H1 (cell line): Measurements from ENCODE around the gene PELI2. TPM values are rescaled to one million over a fixed set of nuclear protein-coding genes. Genes with fewer than 3 reads are reported as not detected.

Experiments used
- CTCF ChIA-PET: fragments of 300-600 bp; sonication (Branson Sonifier 250); formaldehyde crosslinking; loops from one replicate; lab custom pipeline; 2021; ENCODE audit not compliant: partially characterized antibody; lab: Charles Lee
- POLR2A ChIA-PET: fragments of 300-600 bp; sonication (Branson Sonifier 250); formaldehyde crosslinking; loops from one replicate; lab custom pipeline; 2021; ENCODE audit warnings: inconsistent platforms; ENCODE audit not compliant: partially characterized antibody; lab: Charles Lee
- DNase-seq, 2 experiments: peaks; one replicate each; pipeline versions ENCODE4 v3.0.0 to v3.0.0-alpha.2; 2010 to 2022; ENCODE audit warnings: low spot score in 2 of 2, low read depth in 1 of 2, mixed read lengths in 1 of 2
- FAIRE-seq: peaks from 2 replicates; lab custom pipeline; 2011; peaks lifted over from hg19 to GRCh38; lab: Jason Lieb, UNC
- H2AFZ ChIP-seq: 2 replicates; pipeline ENCODE4 v1.8.1; 2012; ENCODE audit warnings: low read length, inconsistent platforms
- H2AK5ac ChIP-seq: 2 replicates; pipeline ENCODE4 v1.6.1; 2013; ENCODE audit warnings: low read depth, low read length
- H2BK120ac ChIP-seq: replicated peaks from 2 replicates; pipeline ENCODE3; 2013; ENCODE audit warnings: low read depth, low read length, inconsistent platforms
- H2BK12ac ChIP-seq: 2 replicates; pipeline ENCODE4 v1.6.1; 2013; ENCODE audit warnings: low read depth, low read length
- H2BK15ac ChIP-seq: 2 replicates; pipeline ENCODE4 v1.6.1; 2013; ENCODE audit warnings: low read length
- H2BK20ac ChIP-seq: 2 replicates; pipeline ENCODE4 v1.6.1; 2013; ENCODE audit warnings: low read length
- H2BK5ac ChIP-seq: 2 replicates; pipeline ENCODE4 v1.6.1; 2013; ENCODE audit warnings: low read depth, low read length
- H3K14ac ChIP-seq: 2 replicates; pipeline ENCODE4 v1.6.1; 2013; ENCODE audit warnings: inconsistent platforms; ENCODE audit not compliant: insufficient read length
- H3K18ac ChIP-seq: 2 replicates; pipeline ENCODE4 v1.6.1; 2013; ENCODE audit warnings: low read length; ENCODE audit errors: extremely low read depth
- H3K23ac ChIP-seq: 2 replicates; pipeline ENCODE4 v1.6.1; 2013; ENCODE audit warnings: inconsistent platforms; ENCODE audit not compliant: insufficient read length
- H3K23me2 ChIP-seq: 2 replicates; pipeline ENCODE4 v1.6.1; 2013; ENCODE audit warnings: low read depth, low read length
- H3K27ac ChIP-seq: 2 replicates; pipeline ENCODE4 v1.6.1; 2011; ENCODE audit warnings: low read depth, low read length, inconsistent platforms
- H3K27me3 ChIP-seq, 4 experiments: replicated peaks in 1 of 4; 1 replicate in 1 of 4; 2 replicates in 3 of 4; pipeline versions ENCODE4 v1.6.1 to v1.8.1; 2011 to 2013; ENCODE audit warnings: low read length in 3 of 4, mild to moderate bottlenecking in 3 of 4, inconsistent platforms in 2 of 4, mixed read lengths in 2 of 4, moderate library complexity in 1 of 4; ENCODE audit not compliant: control insufficient read depth in 3 of 4, insufficient read depth in 3 of 4; ENCODE audit errors: extremely low read depth in 1 of 4
- H3K36me3 ChIP-seq, 4 experiments: 2 replicates each; pipeline versions ENCODE4 v1.6.1 to v1.8.1; 2011 to 2013; ENCODE audit warnings: mild to moderate bottlenecking in 4 of 4, low read length in 3 of 4, moderate library complexity in 2 of 4, control low read depth in 1 of 4, inconsistent platforms in 1 of 4; ENCODE audit not compliant: insufficient read depth in 4 of 4, control insufficient read depth in 2 of 4
- H3K4ac ChIP-seq: replicated peaks from 2 replicates; pipeline ENCODE3; 2013; ENCODE audit warnings: low read length, low read depth, mixed read lengths, inconsistent platforms; ENCODE audit not compliant: insufficient read length
- H3K4me1 ChIP-seq, 4 experiments: replicated peaks in 1 of 4; 1 replicate in 1 of 4; 2 replicates in 3 of 4; pipeline versions ENCODE4 v1.6.1 to v1.8.1; 2011 to 2013; ENCODE audit warnings: low read length in 3 of 4, inconsistent platforms in 2 of 4, mixed read lengths in 1 of 4; ENCODE audit not compliant: insufficient read depth in 4 of 4, control insufficient read depth in 3 of 4
- H3K4me2 ChIP-seq, 2 experiments: 2 replicates each; pipeline versions ENCODE4 v1.6.1 to v1.8.1; 2011 to 2013; ENCODE audit warnings: low read depth in 2 of 2, low read length in 2 of 2, control low read depth in 1 of 2, inconsistent platforms in 1 of 2, mild to moderate bottlenecking in 1 of 2; ENCODE audit not compliant: insufficient read depth in 1 of 2
- H3K4me3 ChIP-seq, 4 experiments: fragments of 200-600, 300-600 bp in 1 of 4; sonication (generic), shearing (Covaris generic), sonication (Bioruptor Twin) in 1 of 4; 2 replicates each; pipeline versions ENCODE4 v1.5.1 to v1.8.1; 2011 to 2016; ENCODE audit warnings: low read length in 4 of 4, low read depth in 3 of 4, control low read depth in 2 of 4, inconsistent platforms in 2 of 4, mild to moderate bottlenecking in 2 of 4, mixed read lengths in 1 of 4, moderate library complexity in 1 of 4; ENCODE audit not compliant: insufficient read depth in 2 of 4; ENCODE audit errors: extremely low read depth in 1 of 4
- H3K56ac ChIP-seq: replicated peaks from 2 replicates; pipeline ENCODE3; 2013; ENCODE audit warnings: low read depth, mild to moderate bottlenecking, mixed read lengths, low read length, inconsistent platforms; ENCODE audit not compliant: insufficient read length
- H3K79me1 ChIP-seq: 2 replicates; pipeline ENCODE4 v1.6.1; 2013; ENCODE audit warnings: low read depth, low read length, control low read depth
- H3K79me2 ChIP-seq, 2 experiments: 2 replicates each; pipeline versions ENCODE4 v1.6.1 to v1.8.1; 2012 to 2013; ENCODE audit warnings: low read length in 2 of 2, mild to moderate bottlenecking in 2 of 2, inconsistent platforms in 1 of 2; ENCODE audit not compliant: insufficient read depth in 2 of 2, control insufficient read depth in 1 of 2
- H3K9ac ChIP-seq, 4 experiments: replicated peaks in 1 of 4; 1 replicate in 1 of 4; 2 replicates in 3 of 4; pipeline versions ENCODE4 v1.6.1 to v1.8.1; 2011 to 2013; ENCODE audit warnings: low read depth in 3 of 4, low read length in 3 of 4, control low read depth in 2 of 4, mild to moderate bottlenecking in 2 of 4, moderate library complexity in 2 of 4, inconsistent platforms in 1 of 4; ENCODE audit errors: extremely low read depth in 1 of 4
- H3K9me3 ChIP-seq, 2 experiments: 2 replicates each; pipeline versions ENCODE4 v1.6.1 to v1.8.1; 2012 to 2013; ENCODE audit warnings: mild to moderate bottlenecking in 2 of 2, moderate library complexity in 2 of 2, control low read depth in 1 of 2, inconsistent platforms in 1 of 2, low read depth in 1 of 2, low read length in 1 of 2, mixed read lengths in 1 of 2; ENCODE audit not compliant: insufficient read depth in 2 of 2
- H4K20me1 ChIP-seq, 2 experiments: replicated peaks in 1 of 2; 2 replicates each; pipeline versions ENCODE3 to v1.8.1; 2011 to 2013; ENCODE audit warnings: inconsistent platforms in 2 of 2, low read length in 2 of 2, mild to moderate bottlenecking in 1 of 2; ENCODE audit not compliant: insufficient read depth in 2 of 2, control insufficient read depth in 1 of 2
- H4K5ac ChIP-seq: 2 replicates; pipeline ENCODE4 v1.6.1; 2013; ENCODE audit warnings: low read length, low read depth, mixed read lengths, inconsistent platforms; ENCODE audit not compliant: insufficient read length
- H4K8ac ChIP-seq: 2 replicates; pipeline ENCODE4 v1.8.0; 2013; ENCODE audit warnings: mild to moderate bottlenecking, moderate library complexity, low read length, inconsistent platforms; ENCODE audit not compliant: insufficient read depth; ENCODE audit errors: extremely low read depth
- H4K91ac ChIP-seq: replicated peaks from 2 replicates; pipeline ENCODE3; 2013; ENCODE audit warnings: low read length, mixed read lengths, inconsistent platforms; ENCODE audit not compliant: insufficient read length
- BCL11A ChIP-seq, 2 experiments: IDR thresholded peaks; one replicate each; pipeline ENCODE4 v1.6.1; 2011; ENCODE audit warnings: low read depth in 2 of 2, low read length in 2 of 2, mild to moderate bottlenecking in 2 of 2
- POU5F1 ChIP-seq: IDR thresholded peaks from 2 replicates; pipeline ENCODE4 v1.6.1; 2011; ENCODE audit warnings: low read depth, mild to moderate bottlenecking, low read length, moderate library complexity
- SP4 ChIP-seq: IDR thresholded peaks from 2 replicates; pipeline ENCODE4 v1.6.1; 2012; ENCODE audit warnings: low read length, inconsistent platforms
- WGBS, 2 experiments: shearing (Covaris generic) in 1 of 2; methylation state at CpG; one replicate each; pipeline versions ENCODE4 v1.1.6 to v1.1.7; 2013 to 2015; ENCODE audit warnings: low lambda C conversion rate in 2 of 2, mixed read lengths in 2 of 2, inconsistent platforms in 1 of 2, low coverage in 1 of 2, missing lambda C conversion rate in 1 of 2; ENCODE audit not compliant: insufficient replicate concordance in 2 of 2, insufficient coverage in 1 of 2, insufficient read length in 1 of 2; ENCODE audit errors: extremely low coverage in 1 of 2, missing lambda C conversion rate in 1 of 2; 5-methylcytosine and 5-hydroxymethylcytosine counted together
- polyA plus RNA-seq, 7 experiments: library from polyadenylated mRNA; depleted of rRNA in 3 of 7; stranded (reverse) in 5 of 7; unstranded in 2 of 7; fragments of >200 nt in 5 of 7; fragments of 200-250 nt in 2 of 7; gene quantifications; 1 replicate in 5 of 7; 2 replicates in 1 of 7; 4 replicates in 1 of 7; pipeline versions ENCODE4 v1.2.1 to v1.2.3, GENCODE V29; 2011 to 2013; ENCODE audit warnings: missing spikeins in 2 of 7, mixed read lengths in 2 of 7
- total RNA-seq: library from RNA; stranded (reverse); fragmentation: NEBNext Ultra II Directional; extraction: Animal tissue kit (Norgen Biotek cat#: 25700); gene quantifications from 2 replicates; pipeline ENCODE4 v1.2.1, GENCODE V29; 2021

Gene PELI2
- total and polyA plus RNA-seq, 2 of the 8 experiments (the other 6 are each of a cell fraction or from before 2014, with no cell fraction given), result 14.6 to 25.7 TPM

DNA sequence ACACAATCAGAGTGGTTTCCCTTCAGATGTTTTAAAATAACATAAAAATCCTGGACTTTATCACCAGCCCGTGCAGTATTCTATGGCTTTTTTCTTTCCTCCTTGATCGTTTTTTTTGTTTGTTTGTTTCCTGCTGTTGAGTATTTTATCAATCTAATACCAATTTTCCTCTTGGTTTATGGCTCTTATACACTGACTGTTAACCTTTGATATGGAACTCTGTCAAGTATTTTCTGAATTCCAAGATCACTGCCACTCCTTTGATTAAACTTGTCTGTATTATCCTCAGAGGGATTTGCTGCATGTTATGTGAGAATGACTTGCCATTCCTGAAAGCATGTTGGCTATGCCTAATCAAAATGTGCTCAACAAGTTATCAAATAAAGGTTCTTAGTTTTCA is 88.4 kb downstream of the PELI2 start:
- DNase-seq (no peak), FAIRE-seq (no peak)
- Histone ChIP-seq H3K9ac (no peak overlapping the region), H3K4me2 (no peak overlapping the region), H2BK15ac (no peak overlapping the region), H3K79me2 (peaks cover 0 to 7% of the 10 kb centered on the region in 2 experiments; a peak in 1 of 4 replicates), H3K56ac (no peak overlapping the region), H2AFZ (no peak overlapping the region), H3K36me3 (no peaks in the 10 kb centered on the region; a peak in 1 of 8 replicates), H3K23ac (no peak overlapping the region), H3K4me1 (0 out of 7 replicates have a peak, but pooled peaks cover 0 to 2% (median 0%) of the 10 kb centered on the region in 4 experiments), H3K27me3 (no peaks in the 10 kb centered on the region), H4K20me1 (peaks cover 0 to 2% of the 10 kb centered on the region in 2 experiments), H3K79me1 (peaks cover 5% of the 10 kb centered on the region; the same call in 1 of the 2 replicates), H4K5ac (no peak overlapping the region), H3K27ac (no peak overlapping the region), H3K4me3 (no peak overlapping the region), H3K4ac (no peak overlapping the region), H2BK5ac (no peak overlapping the region), H2BK12ac (no peak overlapping the region), H3K14ac (no peak overlapping the region), H3K9me3 (no peaks in the 10 kb centered on the region), H3K18ac (no peak overlapping the region), H2BK20ac (no peak overlapping the region), H2BK120ac (no peak overlapping the region), H4K8ac (no peak overlapping the region), H4K91ac (no peak overlapping the region), H3K23me2 (no peaks in the 10 kb centered on the region), H2AK5ac (no peak overlapping the region)
- TF ChIP-seq SP4 (no peak), BCL11A (IDR thresholded peaks at IDR 0.05; ENCODE audit: low read depth in 2 of 2, low read length in 2 of 2) (no peak), POU5F1 (no peak)
- 88% methylated on average over 2 of the region's 2 CpGs; no CpG with 5 or more reads in 1 of the 2 experiments for WGBS, 2 experiments
- ChIA-PET CTCF (interaction anchor here (0.8 kb wide), 2 partner anchors 13 to 18 kb away, joined by 3 read pairs; no protein-coding TSS in a partner anchor), POLR2A (no interaction called here)
